Trophoblast cell (in vitro differentiated cells and primary cell): Measurements from ENCODE around the gene HAND2.

Experiments used
- DNase-seq, 2 donors: peaks; one replicate each; pipeline ENCODE4 v3.0.0-alpha.2; 2016
- H2AFZ ChIP-seq: 2 replicates; pipeline ENCODE4 v1.6.1; 2013; ENCODE audit warnings: low read length, moderate library complexity, mild to moderate bottlenecking; ENCODE audit not compliant: insufficient read depth, poor library complexity
- H2AK5ac ChIP-seq: 2 replicates; pipeline ENCODE4 v1.6.1; 2013; ENCODE audit warnings: mild to moderate bottlenecking, low read length
- H2BK120ac ChIP-seq: 2 replicates; pipeline ENCODE4 v1.6.1; 2013; ENCODE audit warnings: low read length, mild to moderate bottlenecking, moderate library complexity; ENCODE audit not compliant: insufficient read depth, poor library complexity
- H2BK12ac ChIP-seq: 2 replicates; pipeline ENCODE4 v1.6.1; 2013; ENCODE audit warnings: mild to moderate bottlenecking, low read length, moderate library complexity
- H2BK5ac ChIP-seq: 2 replicates; pipeline ENCODE4 v1.6.1; 2013; ENCODE audit warnings: low read length, low read depth, moderate library complexity, mild to moderate bottlenecking; ENCODE audit not compliant: poor library complexity
- H3K14ac ChIP-seq: 2 replicates; pipeline ENCODE4 v1.6.1; 2013; ENCODE audit warnings: mild to moderate bottlenecking, low read length
- H3K18ac ChIP-seq: 2 replicates; pipeline ENCODE4 v1.6.1; 2013; ENCODE audit warnings: mild to moderate bottlenecking, low read length
- H3K23ac ChIP-seq: 2 replicates; pipeline ENCODE4 v1.6.1; 2013; ENCODE audit warnings: low read length
- H3K27ac ChIP-seq: 2 replicates; pipeline ENCODE4 v1.5.1; 2013; ENCODE audit warnings: low read depth, mild to moderate bottlenecking, inconsistent platforms, low read length, moderate library complexity
- H3K27me3 ChIP-seq: 2 replicates; pipeline ENCODE4 v1.6.1; 2013; ENCODE audit warnings: inconsistent platforms, mild to moderate bottlenecking, low read length, moderate library complexity; ENCODE audit not compliant: insufficient read depth
- H3K36me3 ChIP-seq, 2 experiments: 1 replicate in 1 of 2; 2 replicates in 1 of 2; pipeline ENCODE4 v1.6.1; 2013; ENCODE audit warnings: low read length in 2 of 2, mild to moderate bottlenecking in 2 of 2, moderate library complexity in 1 of 2; ENCODE audit not compliant: insufficient read depth in 2 of 2, control insufficient read depth in 1 of 2
- H3K4ac ChIP-seq: 2 replicates; pipeline ENCODE4 v1.6.1; 2013; ENCODE audit warnings: low read depth, mild to moderate bottlenecking, low read length, moderate library complexity
- H3K4me1 ChIP-seq, 2 experiments: 1 replicate in 1 of 2; 2 replicates in 1 of 2; pipeline ENCODE4 v1.6.1; 2013; ENCODE audit warnings: low read length in 2 of 2, mild to moderate bottlenecking in 2 of 2, moderate library complexity in 1 of 2; ENCODE audit not compliant: insufficient read depth in 2 of 2, control insufficient read depth in 1 of 2
- H3K4me2 ChIP-seq: 2 replicates; pipeline ENCODE4 v1.6.1; 2013; ENCODE audit warnings: inconsistent platforms, mild to moderate bottlenecking, low read length, moderate library complexity
- H3K4me3 ChIP-seq: 2 replicates; pipeline ENCODE4 v1.5.1; 2013; ENCODE audit warnings: mild to moderate bottlenecking, low read depth, low read length, inconsistent platforms
- H3K79me1 ChIP-seq: one replicate; pipeline ENCODE4 v1.6.1; 2013; ENCODE audit warnings: low read length
- H3K79me2 ChIP-seq: 2 replicates; pipeline ENCODE4 v1.6.1; 2013; ENCODE audit warnings: low read length, mild to moderate bottlenecking; ENCODE audit not compliant: control insufficient read depth, insufficient read depth, poor library complexity
- H3K9ac ChIP-seq: 2 replicates; pipeline ENCODE4 v1.6.1; 2013; ENCODE audit warnings: mild to moderate bottlenecking, low read length
- H3K9me3 ChIP-seq: 2 replicates; pipeline ENCODE4 v1.6.1; 2013; ENCODE audit warnings: low read depth, mild to moderate bottlenecking, control low read depth, inconsistent platforms, low read length; ENCODE audit not compliant: insufficient read depth
- H4K12ac ChIP-seq: 2 replicates; pipeline ENCODE4 v1.6.1; 2013; ENCODE audit warnings: low read depth, mild to moderate bottlenecking, low read length, moderate library complexity
- H4K8ac ChIP-seq: 2 replicates; pipeline ENCODE4 v1.6.1; 2013; ENCODE audit warnings: low read depth, mild to moderate bottlenecking, low read length, moderate library complexity
- H4K91ac ChIP-seq: one replicate; pipeline ENCODE4 v1.6.1; 2013; ENCODE audit warnings: low read depth, mild to moderate bottlenecking, low read length, moderate library complexity
- WGBS: extraction: QIAGEN DNeasy Blood & Tissue Kit; methylation state at CpG from one replicate; pipeline ENCODE4 v1.1.7; 2013; ENCODE audit warnings: missing lambda C conversion rate; ENCODE audit not compliant: insufficient read length, insufficient coverage; ENCODE audit errors: extremely low coverage; 5-methylcytosine and 5-hydroxymethylcytosine counted together

Gene HAND2

DNA sequence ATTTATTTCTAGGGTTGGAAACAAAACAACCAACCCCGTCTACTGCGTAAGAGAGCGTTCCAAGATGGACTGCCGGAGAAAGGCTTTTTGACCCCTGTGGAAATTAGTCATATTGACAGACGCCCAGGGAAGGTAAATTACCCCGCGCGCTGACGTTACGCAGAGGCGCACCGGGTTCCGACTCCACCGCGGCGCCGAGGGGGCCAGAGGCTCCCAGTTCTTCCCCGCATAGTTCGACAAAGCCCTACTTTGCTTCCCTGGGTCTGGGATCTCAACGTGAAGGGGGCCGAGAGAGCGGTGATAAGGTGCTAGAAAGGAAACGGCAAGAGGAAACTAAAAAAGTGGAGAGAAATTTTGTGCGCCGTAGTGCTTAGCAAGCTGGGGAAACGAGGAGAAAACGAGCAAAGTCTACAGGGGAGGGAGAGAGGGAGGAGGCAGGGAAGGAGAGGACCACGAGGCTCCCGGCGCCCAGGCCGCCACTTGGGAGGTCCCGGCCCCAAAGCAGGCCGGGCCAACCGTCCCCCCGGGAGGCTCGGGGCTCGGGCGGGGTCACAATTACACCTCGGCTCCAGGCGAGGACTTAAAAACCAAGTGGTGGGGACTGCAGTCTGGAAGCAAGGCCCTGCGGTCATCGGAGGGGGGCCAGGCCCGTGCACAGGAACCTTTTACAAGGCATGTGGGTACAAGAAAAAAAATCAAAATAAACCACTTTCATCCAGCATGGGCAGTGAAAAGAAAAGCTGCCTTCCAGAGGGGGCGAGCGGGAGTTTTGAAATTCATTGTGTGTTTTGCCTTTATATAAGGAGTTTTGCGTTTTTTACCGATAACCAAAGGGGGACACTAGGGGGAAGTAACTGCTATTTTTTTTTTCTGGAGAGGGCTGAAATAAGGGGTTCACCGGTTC lies 13.2 kb downstream of the HAND2 start:
- H3K18ac ChIP-seq = peak overlapping the region; percentile 54
- H3K4me3 ChIP-seq = peak overlapping the region; percentile 39
- H3K14ac ChIP-seq = no peak overlapping the region
- peak overlapping the region; percentile 84 for H2BK5ac ChIP-seq
- H3K4ac ChIP-seq = no peak overlapping the region
- H4K12ac ChIP-seq = no peak overlapping the region
- no peak overlapping the region for H3K23ac ChIP-seq
- peaks cover 8 to 16% of the 10 kb centered on the region in 2 experiments for H3K4me1 ChIP-seq
- peaks cover 0 to 2% of the 10 kb centered on the region in 2 experiments for H3K36me3 ChIP-seq
- H2AK5ac ChIP-seq = no peak overlapping the region
- H3K4me2 ChIP-seq = peak overlapping the region; percentile 79
- H2BK12ac ChIP-seq = no peak overlapping the region
- H3K9me3 ChIP-seq = no peaks in the 10 kb centered on the region
- H3K79me2 ChIP-seq = peaks cover 3% of the 10 kb centered on the region
- no CpG with 5 or more reads among the region's 48 CpGs for WGBS
- peak overlapping the region; percentile 83 for H2BK120ac ChIP-seq
- H3K9ac ChIP-seq = peak overlapping the region; percentile 71
- peaks cover 20% of the 10 kb centered on the region for H3K27me3 ChIP-seq
- H2AFZ ChIP-seq = peak overlapping the region; percentile 40
- peak overlapping the region; percentile 99 for H3K27ac ChIP-seq
- peak overlapping the region; percentile 67 for H4K91ac ChIP-seq
- peak overlapping the region; percentile 1 for H4K8ac ChIP-seq
- H3K79me1 ChIP-seq = peaks cover 22% of the 10 kb centered on the region
- no peak for DNase-seq

DNA sequence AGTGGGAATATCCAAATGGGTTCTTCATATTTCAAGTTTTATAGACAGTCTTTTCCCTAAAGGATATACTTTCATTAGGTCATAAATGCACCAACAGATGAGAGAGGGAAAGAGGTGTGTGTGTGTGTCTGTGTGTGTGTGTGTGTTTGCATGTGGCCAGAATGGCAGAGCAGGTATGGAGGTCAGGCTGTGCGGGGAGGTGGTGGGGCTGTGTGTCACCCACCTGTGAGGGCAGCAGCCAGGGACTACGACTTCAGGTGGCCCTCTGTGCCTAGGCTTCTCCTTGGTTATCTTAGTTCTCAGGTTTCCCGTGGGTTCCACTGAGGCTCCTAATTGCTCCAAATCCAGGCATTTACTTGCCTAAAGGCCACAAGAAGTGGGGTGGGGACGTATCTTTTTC lies 14.6 kb downstream of the HAND2 start:
- Histone ChIP-seq H4K91ac (no peak overlapping the region), H2BK12ac (no peak overlapping the region), H3K18ac (no peak overlapping the region), H3K4me3 (no peak overlapping the region), H2BK120ac (no peak overlapping the region), H2AK5ac (no peak overlapping the region), H3K79me1 (peaks cover 20% of the 10 kb centered on the region), H3K9ac (no peak overlapping the region), H2BK5ac (no peak overlapping the region), H2AFZ (no peak overlapping the region), H3K4me1 (peaks cover 0 to 4% of the 10 kb centered on the region in 2 experiments), H3K27me3 (peaks cover 28% of the 10 kb centered on the region), H4K12ac (no peak overlapping the region), H4K8ac (no peak overlapping the region), H3K27ac (no peak overlapping the region), H3K23ac (no peak overlapping the region), H3K79me2 (peaks cover 3% of the 10 kb centered on the region), H3K4ac (no peak overlapping the region), H3K9me3 (peaks cover 2% of the 10 kb centered on the region), H3K36me3 (peaks cover 2% of the 10 kb centered on the region in 2 experiments), H3K4me2 (peak overlapping the region; percentile 34), H3K14ac (no peak overlapping the region)
- no CpG with 5 or more reads among the region's 4 CpGs for WGBS
- DNase-seq = no peak

DNA sequence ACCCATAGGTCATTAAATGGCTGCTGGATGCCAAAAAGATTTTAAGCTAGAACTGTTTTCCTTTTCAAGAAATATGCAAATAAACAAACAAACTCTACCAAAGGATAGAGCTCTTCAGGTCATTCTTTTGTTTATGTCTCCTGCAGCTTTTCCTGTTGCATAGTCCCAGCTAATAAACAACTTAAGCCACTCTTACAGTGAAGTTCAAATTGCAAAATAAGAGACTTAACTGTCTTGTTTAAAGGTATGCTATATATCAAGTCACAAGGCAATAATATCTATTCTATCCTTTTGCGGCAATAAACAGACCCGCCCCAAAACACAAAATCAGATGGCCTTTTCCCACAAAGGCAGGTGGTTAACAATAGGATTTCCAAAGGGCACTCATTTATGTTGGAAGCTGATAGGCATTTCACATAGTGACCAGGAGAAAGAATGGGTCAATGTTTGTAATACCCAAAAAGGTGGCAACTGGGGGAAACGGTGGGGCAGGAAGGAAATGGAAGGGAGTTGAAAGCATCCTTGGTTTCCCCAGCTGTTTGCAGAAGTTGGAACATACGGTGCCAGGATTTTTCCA lies 15.3 kb downstream of the HAND2 start:
- peaks cover 0 to 4% of the 10 kb centered on the region in 2 experiments for H3K4me1 ChIP-seq
- no peak overlapping the region for H2BK5ac ChIP-seq
- H3K9me3 ChIP-seq = peaks cover 3% of the 10 kb centered on the region
- H2AK5ac ChIP-seq = no peak overlapping the region
- no peak overlapping the region for H3K27ac ChIP-seq
- H3K4me3 ChIP-seq = no peak overlapping the region
- peaks cover 2 to 3% of the 10 kb centered on the region in 2 experiments for H3K36me3 ChIP-seq
- H3K27me3 ChIP-seq = peaks cover 30% of the 10 kb centered on the region
- H3K9ac ChIP-seq = no peak overlapping the region
- no peak overlapping the region for H4K12ac ChIP-seq
- no peak overlapping the region for H4K8ac ChIP-seq
- H3K18ac ChIP-seq = no peak overlapping the region
- no peak overlapping the region for H3K23ac ChIP-seq
- H3K14ac ChIP-seq = no peak overlapping the region
- H4K91ac ChIP-seq = no peak overlapping the region
- no peak overlapping the region for H2BK12ac ChIP-seq
- peaks cover 20% of the 10 kb centered on the region for H3K79me1 ChIP-seq
- no peak overlapping the region for H3K4me2 ChIP-seq
- H3K79me2 ChIP-seq = peaks cover 3% of the 10 kb centered on the region
- no peak overlapping the region for H2AFZ ChIP-seq
- WGBS = no CpG with 5 or more reads among the region's 4 CpGs
- H2BK120ac ChIP-seq = no peak overlapping the region
- no peak for DNase-seq
- H3K4ac ChIP-seq = no peak overlapping the region

DNA sequence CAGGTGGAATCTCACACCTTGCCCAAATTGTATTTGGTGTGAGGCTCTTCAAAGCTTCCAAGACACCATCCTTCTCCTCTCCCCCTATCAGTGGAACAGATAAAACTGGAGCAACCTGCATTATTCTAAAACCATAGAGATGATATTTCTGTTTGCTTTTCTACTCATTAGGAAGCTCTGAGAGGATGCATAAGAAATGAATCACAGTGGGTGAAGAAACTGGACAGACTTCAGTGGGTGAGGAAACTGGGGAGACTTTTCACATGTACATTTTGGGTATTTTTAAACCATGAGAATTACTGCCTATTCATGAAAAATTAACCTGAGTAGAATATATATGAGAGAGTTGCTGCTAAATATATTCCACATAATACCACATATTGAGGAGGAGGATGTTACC lies 16.4 kb downstream of the HAND2 start:
- peaks cover 7 to 9% of the 10 kb centered on the region in 2 experiments for H3K4me1 ChIP-seq
- no peak overlapping the region for H3K27ac ChIP-seq
- H2BK120ac ChIP-seq = no peak overlapping the region
- no peak overlapping the region for H2AFZ ChIP-seq
- H3K9me3 ChIP-seq = peaks cover 3% of the 10 kb centered on the region
- peaks cover 39% of the 10 kb centered on the region for H3K27me3 ChIP-seq
- no peak overlapping the region for H4K91ac ChIP-seq
- H3K4me2 ChIP-seq = no peak overlapping the region
- H3K14ac ChIP-seq = no peak overlapping the region
- H2BK5ac ChIP-seq = no peak overlapping the region
- H3K9ac ChIP-seq = no peak overlapping the region
- H2AK5ac ChIP-seq = no peak overlapping the region
- H3K4me3 ChIP-seq = no peak overlapping the region
- H3K36me3 ChIP-seq = peaks cover 2 to 3% of the 10 kb centered on the region in 2 experiments
- peaks cover 20% of the 10 kb centered on the region for H3K79me1 ChIP-seq
- peaks cover 3% of the 10 kb centered on the region for H3K79me2 ChIP-seq
- no peak overlapping the region for H3K4ac ChIP-seq
- no peak overlapping the region for H4K12ac ChIP-seq
- H4K8ac ChIP-seq = no peak overlapping the region
- no peak overlapping the region for H3K23ac ChIP-seq
- no peak for DNase-seq
- no peak overlapping the region for H2BK12ac ChIP-seq
- no peak overlapping the region for H3K18ac ChIP-seq
